ENCODE results near the gene CNTNAP5.
"Not testable (repeated sequence)": the region's sequence is repeated elsewhere in the genome, so short reads cannot be mapped to it uniquely, and the experiment has no call there.

CNTNAP5 gene

GRCh38 chr2:124327303-124327702 is 302.2 kb downstream of the CNTNAP5 start:
- DNase-seq, result no peak

- DNase-seq, result no peak
These were observed 303.3 kb downstream of the CNTNAP5 start for GRCh38 chr2:124328397-124328796.

- DNase-seq, result no peak
These were observed 308.7 kb downstream of the CNTNAP5 start for GRCh38 chr2:124333784-124334183.

GRCh38 chr2:124335058-124335457 is 310.0 kb downstream of the CNTNAP5 start:
- no peak for DNase-seq

- no peak for DNase-seq
These were observed 314.6 kb downstream of the CNTNAP5 start for GRCh38 chr2:124339709-124340108.

- no peak for DNase-seq
These were observed 318.9 kb downstream of the CNTNAP5 start for GRCh38 chr2:124343827-124344498.

GRCh38 chr2:124347209-124347608 is 322.1 kb downstream of the CNTNAP5 start:
- no peak for DNase-seq

- DNase-seq, result no peak
These were observed 328.6 kb downstream of the CNTNAP5 start for GRCh38 chr2:124353656-124354055.

- DNase-seq, result no peak
These were observed 329.4 kb downstream of the CNTNAP5 start for GRCh38 chr2:124354466-124354865.

- not testable (repeated sequence) for DNase-seq
These were observed 336.9 kb downstream of the CNTNAP5 start for GRCh38 chr2:124361966-124362365.

GRCh38 chr2:124369181-124369580 is 344.1 kb downstream of the CNTNAP5 start:
- DNase-seq, result no peak

GRCh38 chr2:124380221-124380749 is 355.2 kb downstream of the CNTNAP5 start:
- no peak for DNase-seq

- no peak for DNase-seq
These were observed 357.1 kb downstream of the CNTNAP5 start for GRCh38 chr2:124382067-124382618.

- no peak for DNase-seq
These were observed 370.9 kb downstream of the CNTNAP5 start for GRCh38 chr2:124395961-124396360.

GRCh38 chr2:124402274-124402673 is 377.2 kb downstream of the CNTNAP5 start:
- DNase-seq, result no peak

- DNase-seq, result not testable (repeated sequence)
These were observed 382.9 kb downstream of the CNTNAP5 start for GRCh38 chr2:124407836-124408534.

GRCh38 chr2:124424074-124424473 is 399.0 kb downstream of the CNTNAP5 start:
- no peak for DNase-seq

GRCh38 chr2:124426122-124426521 is 401.0 kb downstream of the CNTNAP5 start:
- DNase-seq, result no peak

GRCh38 chr2:124426625-124427024 is 401.5 kb downstream of the CNTNAP5 start:
- no peak for DNase-seq

GRCh38 chr2:124437811-124438210 is 412.7 kb downstream of the CNTNAP5 start:
- no peak for DNase-seq

GRCh38 chr2:124450481-124450880 is 425.4 kb downstream of the CNTNAP5 start:
- no peak for DNase-seq

- no peak for DNase-seq
These were observed 451.2 kb downstream of the CNTNAP5 start for GRCh38 chr2:124476291-124476690.

GRCh38 chr2:124478761-124479160 is 453.7 kb downstream of the CNTNAP5 start:
- no peak for DNase-seq

- no peak for DNase-seq
These were observed 455.9 kb downstream of the CNTNAP5 start for GRCh38 chr2:124480958-124481357.

Measured in GOT3 (cell line).